Neuron (in vitro differentiated cells): Measurements from ENCODE around the gene CHI3L1.

Experiments
- H2AFZ ChIP-seq: one replicate; pipeline ENCODE4 v1.6.1; 2013; ENCODE audit warnings: low read depth, mild to moderate bottlenecking, inconsistent platforms, low read length, moderate library complexity
- H3K27me3 ChIP-seq: one replicate; pipeline ENCODE4 v1.6.1; 2013; ENCODE audit warnings: low read length; ENCODE audit not compliant: insufficient read depth
- H3K36me3 ChIP-seq: one replicate; pipeline ENCODE4 v1.6.1; 2013; ENCODE audit warnings: low read length; ENCODE audit not compliant: insufficient read depth
- H3K4me1 ChIP-seq: one replicate; pipeline ENCODE4 v1.6.1; 2013; ENCODE audit warnings: low read length; ENCODE audit not compliant: insufficient read depth
- H3K4me3 ChIP-seq: 2 replicates; pipeline ENCODE4 v1.5.1; 2013; ENCODE audit warnings: mild to moderate bottlenecking, low read length, moderate library complexity
- H3K9me3 ChIP-seq: one replicate; pipeline ENCODE4 v1.6.1; 2013; ENCODE audit warnings: low read length

The CHI3L1 gene

DNA sequence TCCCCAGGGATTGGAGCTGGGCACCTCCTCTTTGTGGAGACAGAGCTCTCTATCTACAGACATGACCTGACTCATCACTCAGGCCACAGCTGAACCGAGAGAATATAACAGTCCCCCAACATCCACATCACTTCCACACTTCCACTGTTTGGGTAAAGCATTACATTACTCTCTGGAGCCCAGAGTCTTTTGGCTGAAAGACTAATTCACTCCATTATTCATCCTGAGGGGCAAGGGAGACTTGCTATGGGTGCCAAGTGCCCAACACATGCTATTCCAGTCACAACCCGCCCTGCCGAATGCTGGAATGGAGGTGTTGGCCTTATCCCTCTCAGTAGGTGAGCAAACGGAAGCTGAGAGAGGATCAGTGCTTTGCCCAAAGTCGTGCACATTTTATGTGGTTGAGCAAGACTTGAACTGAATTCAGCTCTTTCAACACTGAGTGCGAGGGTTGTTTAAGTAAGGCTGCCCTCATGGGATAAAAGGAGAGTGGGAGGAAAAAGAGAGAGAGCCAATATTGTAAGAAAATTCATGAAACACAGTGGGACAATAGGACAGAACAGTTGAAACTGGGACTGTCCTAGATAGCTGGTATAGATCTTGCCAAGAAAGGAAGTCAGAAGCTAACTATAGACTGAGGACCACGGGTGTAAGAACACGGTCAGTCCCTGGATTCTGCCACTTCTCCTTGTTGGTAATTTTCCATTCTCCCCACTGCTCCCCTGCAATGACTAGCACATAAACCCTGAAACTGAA lies 13.5 kb upstream of the CHI3L1 start:
- no peak overlapping the region for H2AFZ ChIP-seq
- H3K4me1 ChIP-seq = no peaks in the 10 kb centered on the region
- no peaks in the 10 kb centered on the region for H3K36me3 ChIP-seq
- no peak overlapping the region for H3K4me3 ChIP-seq
- H3K9me3 ChIP-seq = peaks cover 3% of the 10 kb centered on the region
- H3K27me3 ChIP-seq = peaks cover 10% of the 10 kb centered on the region

DNA sequence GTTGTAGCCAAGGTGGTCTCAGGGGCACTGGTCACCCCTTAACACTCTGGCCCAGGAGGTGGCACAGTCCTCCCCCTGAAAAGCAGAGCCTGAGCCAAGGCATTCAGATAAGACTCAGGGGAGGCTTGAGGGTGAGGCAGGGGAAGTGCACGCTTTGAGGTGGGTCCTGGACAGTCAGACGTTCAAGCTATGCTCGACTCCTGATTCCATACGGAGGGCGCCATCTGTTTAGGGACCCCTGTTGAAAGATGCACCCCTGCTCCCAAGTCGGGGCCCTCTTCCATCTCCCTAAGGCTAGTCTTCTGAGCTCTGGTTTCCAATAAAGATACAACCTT lies 12.9 kb upstream of the CHI3L1 start:
- Histone ChIP-seq H2AFZ (no peak overlapping the region), H3K4me1 (no peaks in the 10 kb centered on the region), H3K9me3 (peaks cover 3% of the 10 kb centered on the region), H3K4me3 (no peak overlapping the region), H3K27me3 (peaks cover 10% of the 10 kb centered on the region), H3K36me3 (no peaks in the 10 kb centered on the region)

DNA sequence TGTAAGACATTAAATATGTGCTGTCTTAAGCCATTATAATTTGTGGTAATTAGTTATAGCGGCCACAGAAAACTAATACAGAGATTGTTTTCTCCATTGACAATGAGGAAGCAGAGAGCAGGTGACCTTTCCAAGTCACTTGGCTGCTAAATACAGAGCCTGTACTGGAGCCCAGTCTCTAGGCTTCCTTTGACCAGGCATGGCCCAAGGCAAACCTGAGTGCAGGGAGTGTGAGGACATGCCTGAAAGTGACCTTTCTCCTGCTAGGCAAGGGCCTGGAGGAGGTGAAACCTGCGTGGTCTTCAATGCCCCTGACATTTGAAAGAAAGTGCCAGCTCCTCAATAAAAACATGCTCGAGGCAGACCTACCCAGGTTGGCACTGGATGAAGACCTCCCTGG lies 12.5 kb upstream of the CHI3L1 start:
- peaks cover 3% of the 10 kb centered on the region for H3K9me3 ChIP-seq
- H2AFZ ChIP-seq = no peak overlapping the region
- no peaks in the 10 kb centered on the region for H3K36me3 ChIP-seq
- H3K4me3 ChIP-seq = no peak overlapping the region
- no peaks in the 10 kb centered on the region for H3K4me1 ChIP-seq
- peaks cover 10% of the 10 kb centered on the region for H3K27me3 ChIP-seq

DNA sequence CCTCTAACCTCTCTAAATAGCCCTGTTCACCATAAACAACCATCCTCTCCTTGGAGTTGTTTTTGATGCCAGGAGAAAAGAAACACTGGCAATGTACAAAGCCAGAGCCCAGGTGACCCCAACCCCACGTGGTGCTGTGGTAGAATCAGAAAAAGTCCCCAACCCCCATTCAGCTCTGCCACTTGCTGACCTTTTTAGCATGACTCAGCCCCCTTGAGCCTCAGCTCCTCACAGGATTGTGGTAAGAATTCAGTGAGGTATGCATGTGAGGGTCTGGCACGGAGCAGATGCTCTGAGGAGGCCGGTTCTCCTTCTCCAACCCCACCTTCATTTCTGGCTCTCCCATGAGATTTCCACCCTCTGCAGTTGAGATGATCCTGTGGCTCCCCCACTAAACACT lies 11.1 kb upstream of the CHI3L1 start:
- Histone ChIP-seq H3K27me3 (peaks cover 6% of the 10 kb centered on the region), H3K4me1 (no peaks in the 10 kb centered on the region)

DNA sequence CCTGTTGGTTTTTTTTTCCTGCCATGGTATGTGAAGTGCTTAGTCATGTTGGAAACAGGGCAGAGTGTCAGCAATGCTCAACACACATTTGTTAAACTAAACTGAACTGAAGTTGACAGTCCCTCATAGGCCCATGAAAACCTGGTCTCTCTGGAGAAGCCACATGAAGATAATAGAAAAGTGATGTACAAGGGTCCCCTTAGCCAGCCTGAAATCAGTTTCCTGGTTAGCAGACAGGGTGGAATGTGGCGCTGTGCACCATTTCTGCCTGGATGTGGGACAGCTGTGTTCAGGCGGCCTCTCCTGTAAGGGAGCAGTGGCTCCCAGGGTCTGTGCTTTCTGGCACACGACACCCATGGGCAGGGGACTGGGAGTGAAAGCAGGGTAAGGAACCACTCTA lies 9.9 kb upstream of the CHI3L1 start:
- Histone ChIP-seq H3K4me3 (no peak overlapping the region), H3K36me3 (no peaks in the 10 kb centered on the region), H3K27me3 (peaks cover 1% of the 10 kb centered on the region), H3K9me3 (peaks cover 3% of the 10 kb centered on the region), H3K4me1 (no peaks in the 10 kb centered on the region), H2AFZ (no peak overlapping the region)

More for the DNA sequence above, 11.1 kb upstream of the CHI3L1 start:
- peaks cover 3% of the 10 kb centered on the region for H3K9me3 ChIP-seq
- no peak overlapping the region for H2AFZ ChIP-seq
- H3K4me3 ChIP-seq = no peak overlapping the region
- H3K36me3 ChIP-seq = no peaks in the 10 kb centered on the region

DNA sequence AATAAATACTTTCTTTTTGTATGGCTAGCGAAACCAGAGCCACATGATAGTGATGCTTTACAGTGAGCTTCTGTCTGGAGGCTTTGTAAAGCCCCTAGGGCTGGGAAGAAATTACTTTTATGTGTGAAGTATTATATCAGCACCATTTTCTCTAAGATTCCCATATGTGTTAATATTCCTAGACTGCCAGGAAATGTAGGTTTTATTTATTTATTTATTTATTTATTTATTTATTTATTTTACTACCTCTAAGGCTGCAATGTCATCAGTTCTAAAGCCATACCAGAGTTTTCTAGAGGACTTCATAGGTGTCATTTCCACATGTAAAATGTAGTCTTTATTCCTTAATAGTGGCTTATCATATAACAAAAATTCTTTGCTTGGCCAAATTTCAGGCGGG lies 4.4 kb upstream of the CHI3L1 start:
- Histone ChIP-seq H2AFZ (no peak overlapping the region), H3K9me3 (no peaks in the 10 kb centered on the region), H3K36me3 (no peaks in the 10 kb centered on the region), H3K4me3 (no peak overlapping the region), H3K4me1 (peaks cover 23% of the 10 kb centered on the region), H3K27me3 (no peaks in the 10 kb centered on the region)

GRCh38 chr1:203189951-203190352 lies 3.4 kb upstream of the CHI3L1 start:
- H3K4me1 ChIP-seq = peaks cover 23% of the 10 kb centered on the region
- no peak overlapping the region for H2AFZ ChIP-seq
- H3K27me3 ChIP-seq = no peaks in the 10 kb centered on the region
- H3K9me3 ChIP-seq = no peaks in the 10 kb centered on the region
- no peaks in the 10 kb centered on the region for H3K36me3 ChIP-seq
- H3K4me3 ChIP-seq = no peak overlapping the region

- Histone ChIP-seq H2AFZ (no peak overlapping the region), H3K36me3 (no peaks in the 10 kb centered on the region), H3K4me1 (peaks cover 23% of the 10 kb centered on the region), H3K27me3 (no peaks in the 10 kb centered on the region), H3K9me3 (no peaks in the 10 kb centered on the region), H3K4me3 (no peak overlapping the region)
These were observed 2.3 kb upstream of the CHI3L1 start for GRCh38 chr1:203188686-203189232.

- H3K4me3 ChIP-seq = no peak overlapping the region
- no peaks in the 10 kb centered on the region for H3K9me3 ChIP-seq
- H3K36me3 ChIP-seq = no peaks in the 10 kb centered on the region
- H3K4me1 ChIP-seq = peaks cover 23% of the 10 kb centered on the region
- H3K27me3 ChIP-seq = no peaks in the 10 kb centered on the region
- peak overlapping the region; percentile 53 for H2AFZ ChIP-seq
These were observed 1.3 kb upstream of the CHI3L1 start for GRCh38 chr1:203187689-203188264.

GRCh38 chr1:203187304-203187685 lies 791 bp upstream of the CHI3L1 start:
- no peak overlapping the region for H3K4me3 ChIP-seq
- H2AFZ ChIP-seq = peak overlapping the region; percentile 53
- H3K9me3 ChIP-seq = no peaks in the 10 kb centered on the region
- H3K27me3 ChIP-seq = no peaks in the 10 kb centered on the region
- H3K4me1 ChIP-seq = peaks cover 23% of the 10 kb centered on the region
- H3K36me3 ChIP-seq = no peaks in the 10 kb centered on the region

- Histone ChIP-seq H3K27me3 (no peaks in the 10 kb centered on the region), H3K4me1 (peaks cover 23% of the 10 kb centered on the region), H3K9me3 (no peaks in the 10 kb centered on the region), H3K4me3 (no peak overlapping the region), H2AFZ (no peak overlapping the region), H3K36me3 (no peaks in the 10 kb centered on the region)
These were observed 436 bp downstream of the CHI3L1 start for GRCh38 chr1:203186091-203186445.

DNA sequence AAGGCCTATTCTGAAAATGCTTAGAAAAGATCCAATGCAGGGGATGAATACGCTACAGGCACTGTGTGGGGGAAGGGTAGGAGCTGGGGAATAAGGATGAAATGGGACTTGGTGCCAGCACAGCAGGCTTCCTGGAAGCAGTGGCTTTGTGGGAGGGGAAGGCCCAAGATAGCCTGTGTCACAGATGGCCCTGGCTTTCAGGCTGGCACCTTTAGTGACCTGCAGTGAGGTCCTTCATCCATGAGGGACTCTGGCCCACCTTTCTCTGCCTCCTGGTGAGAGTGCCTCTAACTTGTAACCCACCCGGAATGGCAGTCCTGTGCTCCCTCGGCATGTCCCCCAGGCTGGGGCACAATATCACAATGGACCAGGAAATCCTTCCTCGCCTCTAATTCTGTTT lies 919 bp downstream of the CHI3L1 start:
- Histone ChIP-seq H2AFZ (no peak overlapping the region), H3K4me3 (no peak overlapping the region), H3K36me3 (no peaks in the 10 kb centered on the region), H3K9me3 (no peaks in the 10 kb centered on the region), H3K4me1 (peaks cover 23% of the 10 kb centered on the region), H3K27me3 (no peaks in the 10 kb centered on the region)

GRCh38 chr1:203185061-203185461 lies 1.4 kb downstream of the CHI3L1 start:
- Histone ChIP-seq H3K4me3 (no peak overlapping the region), H3K4me1 (peaks cover 23% of the 10 kb centered on the region), H3K27me3 (no peaks in the 10 kb centered on the region), H3K9me3 (no peaks in the 10 kb centered on the region), H3K36me3 (no peaks in the 10 kb centered on the region), H2AFZ (no peak overlapping the region)

DNA sequence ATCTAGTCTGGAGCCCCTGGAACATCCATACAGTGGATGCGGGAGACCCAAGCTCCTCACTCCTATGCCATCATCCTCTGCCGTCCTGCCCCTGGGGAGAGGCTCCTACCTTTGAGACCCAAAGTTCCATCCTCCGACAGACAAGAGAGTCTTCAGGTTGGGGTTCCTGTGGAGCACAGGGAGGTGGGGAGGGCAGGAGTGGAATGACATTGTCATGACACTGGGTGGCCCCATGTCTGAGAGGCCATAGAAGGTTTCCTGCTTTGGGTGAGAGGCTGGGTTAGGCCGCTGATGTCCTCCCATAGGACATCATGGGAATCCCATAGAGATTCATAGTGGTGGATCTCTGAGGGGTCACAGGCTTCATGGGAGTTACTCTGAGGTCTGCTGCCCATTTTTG lies 2.0 kb downstream of the CHI3L1 start:
- Histone ChIP-seq H3K27me3 (no peaks in the 10 kb centered on the region), H3K36me3 (no peaks in the 10 kb centered on the region), H3K9me3 (no peaks in the 10 kb centered on the region), H2AFZ (no peak overlapping the region), H3K4me1 (peaks cover 23% of the 10 kb centered on the region), H3K4me3 (no peak overlapping the region)
